SK-N-SH (cell line): ENCODE data around the gene SLC4A8. TPM values are rescaled to one million over a fixed set of nuclear protein-coding genes. Genes with fewer than 3 reads are reported as not detected.

Source experiments
- CTCF ChIA-PET: fragments of 300-600, 350-600 bp; formaldehyde crosslinking; extraction: SDS; loops from one replicate; lab custom pipeline; 2021; lab: Yijun Ruan, JAX
- POLR2A ChIA-PET: fragments of 350-600 bp; sonication (Branson Sonifier 250); formaldehyde crosslinking; extraction: SDS; loops from one replicate; lab custom pipeline; 2020; ENCODE audit warnings: antibody characterized with exemption, inconsistent platforms; lab: Yijun Ruan, JAX
- DNase-seq: peaks from one replicate; pipeline ENCODE4 v3.0.0; 2012
- H2AFZ ChIP-seq: fragments of 200-600 bp; sonication (generic); 2 replicates; pipeline ENCODE4 v1.8.1; 2016; ENCODE audit warnings: antibody characterized with exemption, mild to moderate bottlenecking, low read depth
- H3F3A ChIP-seq: fragments of 200-600 bp; sonication (generic); replicated peaks from 2 replicates; pipeline ENCODE3; 2016; ENCODE audit warnings: antibody characterized with exemption, mild to moderate bottlenecking; ENCODE audit not compliant: insufficient read depth
- H3K27ac ChIP-seq, 2 experiments: fragments of 200-500 bp in 1 of 2; fragments of 200-600 bp in 1 of 2; sonication (Bioruptor generic) in 1 of 2; sonication (generic), shearing (Covaris generic) in 1 of 2; 2 replicates each; pipeline versions ENCODE4 v1.5.1 to v1.6.1; 2014 to 2016; ENCODE audit warnings: low read depth in 2 of 2, inconsistent platforms in 1 of 2, low read length in 1 of 2, mild to moderate bottlenecking in 1 of 2, mixed read lengths in 1 of 2
- H3K27me3 ChIP-seq: fragments of 200-600 bp; sonication (generic), shearing (Covaris generic); 2 replicates; pipeline ENCODE4 v1.6.1; 2016; ENCODE audit warnings: mixed run types; ENCODE audit not compliant: insufficient read depth
- H3K36me3 ChIP-seq, 2 experiments: fragments of 200-500 bp in 1 of 2; fragments of 200-600 bp in 1 of 2; sonication (Bioruptor generic) in 1 of 2; sonication (generic) in 1 of 2; replicated peaks in 1 of 2; 2 replicates each; pipeline versions ENCODE3 to v1.5.1; 2014 to 2016; ENCODE audit warnings: low read length in 1 of 2, mild to moderate bottlenecking in 1 of 2; ENCODE audit not compliant: insufficient read depth in 2 of 2, control insufficient read depth in 1 of 2
- H3K4me1 ChIP-seq, 2 experiments: fragments of 200-500 bp in 1 of 2; fragments of 200-600 bp in 1 of 2; sonication (Bioruptor generic) in 1 of 2; sonication (generic), shearing (Covaris generic) in 1 of 2; 2 replicates each; pipeline versions ENCODE4 v1.5.1 to v1.6.1; 2014 to 2016; ENCODE audit warnings: low read depth in 1 of 2, low read length in 1 of 2, mixed run types in 1 of 2; ENCODE audit not compliant: insufficient read depth in 2 of 2, control insufficient read depth in 1 of 2
- H3K4me2 ChIP-seq: fragments of 200-600 bp; sonication (generic), shearing (Covaris generic); 2 replicates; pipeline ENCODE4 v1.6.1; 2017; ENCODE audit warnings: mixed run types
- H3K4me3 ChIP-seq, 2 experiments: fragments of 200-500 bp in 1 of 2; fragments of 200-600 bp in 1 of 2; sonication (Bioruptor generic) in 1 of 2; sonication (generic), shearing (Covaris generic) in 1 of 2; 2 replicates each; pipeline versions ENCODE4 v1.5.1 to v1.8.1; 2014 to 2016; ENCODE audit warnings: low read depth in 2 of 2, inconsistent platforms in 1 of 2, low read length in 1 of 2, mild to moderate bottlenecking in 1 of 2, mixed read lengths in 1 of 2, moderate library complexity in 1 of 2
- H3K79me2 ChIP-seq: fragments of 200-600 bp; sonication (generic); 2 replicates; pipeline ENCODE4 v1.8.1; 2017; ENCODE audit warnings: mild to moderate bottlenecking; ENCODE audit not compliant: insufficient read depth
- H3K9ac ChIP-seq: fragments of 200-600 bp; sonication (generic); 2 replicates; pipeline ENCODE4 v1.6.1; 2017; ENCODE audit warnings: mixed run types
- H3K9me2 ChIP-seq: fragments of 200-600 bp; sonication (generic); 2 replicates; pipeline ENCODE4 v1.6.1; 2017; ENCODE audit warnings: mixed run types
- H3K9me3 ChIP-seq: fragments of 200-600 bp; sonication (generic); 2 replicates; pipeline ENCODE4 v1.6.1; 2017; ENCODE audit warnings: mixed run types, mild to moderate bottlenecking, moderate library complexity
- H4K20me1 ChIP-seq: fragments of 200-600 bp; sonication (generic); 2 replicates; pipeline ENCODE4 v1.6.1; 2017; ENCODE audit warnings: mild to moderate bottlenecking, mixed run types; ENCODE audit not compliant: insufficient read depth
- CHD2 ChIP-seq: fragments of 150-350 bp; IDR thresholded peaks from 2 replicates; pipeline ENCODE4 v1.6.1; 2018; ENCODE audit warnings: low read length; ENCODE audit not compliant: partially characterized antibody
- ELF1 ChIP-seq: IDR thresholded peaks from 2 replicates; pipeline ENCODE4 v1.4.0; 2012
- EP300 ChIP-seq, 2 experiments: IDR thresholded peaks; 2 replicates each; pipeline versions ENCODE4 v1.4.0 to v1.6.1; 2012; ENCODE audit warnings: borderline replicate concordance in 1 of 2, low read depth in 1 of 2, low read length in 1 of 2
- FOSL2 ChIP-seq: IDR thresholded peaks from 2 replicates; pipeline ENCODE4 v1.4.0; 2012; ENCODE audit warnings: low read depth, mild to moderate bottlenecking, moderate library complexity, borderline replicate concordance
- GABPA ChIP-seq: IDR thresholded peaks from 2 replicates; pipeline ENCODE4 v1.4.0; 2012; ENCODE audit warnings: low read depth, mild to moderate bottlenecking
- JUND ChIP-seq: IDR thresholded peaks from 2 replicates; pipeline ENCODE4 v1.4.0; 2012
- MEF2A ChIP-seq: IDR thresholded peaks from 2 replicates; pipeline ENCODE4 v1.4.0; 2012; ENCODE audit warnings: low read depth, borderline replicate concordance
- NRF1 ChIP-seq: IDR thresholded peaks from 2 replicates; pipeline ENCODE4 v1.6.1; 2012; ENCODE audit warnings: low read depth, mild to moderate bottlenecking, low read length
- REST ChIP-seq: IDR thresholded peaks from 2 replicates; pipeline ENCODE4 v1.6.1; 2012; ENCODE audit warnings: mild to moderate bottlenecking, low read depth, low read length, moderate library complexity
- SIN3A ChIP-seq: IDR thresholded peaks from 2 replicates; pipeline ENCODE4 v1.6.1; 2012; ENCODE audit warnings: low read depth, mild to moderate bottlenecking, low read length, moderate library complexity, borderline replicate concordance
- TAF1 ChIP-seq: IDR thresholded peaks from 2 replicates; pipeline ENCODE4 v1.6.1; 2012; ENCODE audit warnings: low read depth, mild to moderate bottlenecking, low read length, moderate library complexity, borderline replicate concordance
- TCF12 ChIP-seq: IDR thresholded peaks from 2 replicates; pipeline ENCODE4 v1.4.0; 2012
- TEAD4 ChIP-seq: IDR thresholded peaks from 2 replicates; pipeline ENCODE4 v1.4.0; 2012; ENCODE audit warnings: mild to moderate bottlenecking, borderline replicate concordance; ENCODE audit not compliant: insufficient read depth
- YY1 ChIP-seq: IDR thresholded peaks from 2 replicates; pipeline ENCODE4 v1.4.0; 2012; ENCODE audit warnings: low read depth, mild to moderate bottlenecking
- WGBS: methylation state at CpG from one replicate; pipeline ENCODE4 v1.1.6; 2017; ENCODE audit warnings: low lambda C conversion rate; 5-methylcytosine and 5-hydroxymethylcytosine counted together
- polyA plus RNA-seq, 3 experiments: library from polyadenylated mRNA; depleted of rRNA; stranded (reverse); fragments of >200 nt; gene quantifications; 2 replicates each; pipeline ENCODE4 v1.2.3, GENCODE V29; 2012
- TF ChIP-seq, protein P1 (sequence below): IDR thresholded peaks from 2 replicates; pipeline ENCODE4 v1.4.0; 2012; ENCODE audit warnings: low read depth, borderline replicate concordance
- TF ChIP-seq, protein P2 (sequence below): fragments of 150-350 bp; IDR thresholded peaks from 2 replicates; pipeline ENCODE4 v1.6.1; 2016; ENCODE audit warnings: mild to moderate bottlenecking, low read depth, low read length
- TF ChIP-seq, protein P3 (sequence below): fragments of 150-350 bp; IDR thresholded peaks from 2 replicates; pipeline ENCODE4 v1.6.1; 2017; ENCODE audit warnings: antibody characterized with exemption, low read length, low read depth, borderline replicate concordance
- TF ChIP-seq, protein P4 (sequence below): fragments of 200-600 bp; sonication (generic); IDR thresholded peaks from 2 replicates; pipeline ENCODE4 v1.6.1; 2017; ENCODE audit warnings: antibody characterized with exemption, mild to moderate bottlenecking, moderate library complexity

Gene SLC4A8
- polyA plus RNA-seq, 1 of the 3 experiments (the other 2 are of a cell fraction) = 5.2 TPM

DNA sequence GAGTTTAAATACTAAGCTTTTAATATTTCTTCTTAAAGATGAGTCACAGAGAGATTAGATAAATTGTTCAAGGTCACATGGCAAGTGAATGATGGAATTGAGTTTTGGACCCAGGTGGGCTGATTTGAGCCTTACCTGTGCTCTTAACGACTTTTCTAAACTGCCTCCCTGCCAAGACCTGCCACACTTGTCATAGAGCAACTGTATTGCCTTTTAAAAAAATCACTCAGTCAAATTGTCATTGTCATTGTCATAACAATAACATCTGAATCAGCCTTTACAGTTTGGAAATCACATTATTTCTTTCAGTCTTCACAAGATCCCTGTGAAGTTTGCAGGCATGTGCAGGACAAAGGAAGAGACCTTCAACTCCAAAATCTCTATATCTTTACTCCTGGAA lies 25.7 kb downstream of the SLC4A8 start:
- Histone ChIP-seq H3F3A (no peaks in the 10 kb centered on the region), H3K9me2 (no peaks in the 10 kb centered on the region), H3K27me3 (no peaks in the 10 kb centered on the region), H3K36me3 (peaks cover 0 to 6% of the 10 kb centered on the region in 2 experiments), H3K9ac (no peak overlapping the region), H4K20me1 (no peaks in the 10 kb centered on the region), H2AFZ (no peak overlapping the region), H3K4me3 (no peak overlapping the region), H3K79me2 (no peaks in the 10 kb centered on the region), H3K27ac (no peak overlapping the region), H3K9me3 (no peaks in the 10 kb centered on the region), H3K4me2 (no peak overlapping the region), H3K4me1 (no peaks in the 10 kb centered on the region)
- no peak for TF ChIP-seq EP300 (IDR thresholded peaks at IDR 0.05; ENCODE audit: borderline replicate concordance in 1 of 2, low read depth in 1 of 2, low read length in 1 of 2)
- no peak for TF ChIP-seq MEF2A
- TF ChIP-seq, protein P1, sequence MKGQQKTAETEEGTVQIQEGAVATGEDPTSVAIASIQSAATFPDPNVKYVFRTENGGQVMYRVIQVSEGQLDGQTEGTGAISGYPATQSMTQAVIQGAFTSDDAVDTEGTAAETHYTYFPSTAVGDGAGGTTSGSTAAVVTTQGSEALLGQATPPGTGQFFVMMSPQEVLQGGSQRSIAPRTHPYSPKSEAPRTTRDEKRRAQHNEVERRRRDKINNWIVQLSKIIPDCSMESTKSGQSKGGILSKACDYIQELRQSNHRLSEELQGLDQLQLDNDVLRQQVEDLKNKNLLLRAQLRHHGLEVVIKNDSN = no peak
- no peak for TF ChIP-seq YY1
- TF ChIP-seq, protein P2, sequence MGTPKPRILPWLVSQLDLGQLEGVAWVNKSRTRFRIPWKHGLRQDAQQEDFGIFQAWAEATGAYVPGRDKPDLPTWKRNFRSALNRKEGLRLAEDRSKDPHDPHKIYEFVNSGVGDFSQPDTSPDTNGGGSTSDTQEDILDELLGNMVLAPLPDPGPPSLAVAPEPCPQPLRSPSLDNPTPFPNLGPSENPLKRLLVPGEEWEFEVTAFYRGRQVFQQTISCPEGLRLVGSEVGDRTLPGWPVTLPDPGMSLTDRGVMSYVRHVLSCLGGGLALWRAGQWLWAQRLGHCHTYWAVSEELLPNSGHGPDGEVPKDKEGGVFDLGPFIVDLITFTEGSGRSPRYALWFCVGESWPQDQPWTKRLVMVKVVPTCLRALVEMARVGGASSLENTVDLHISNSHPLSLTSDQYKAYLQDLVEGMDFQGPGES = no peak
- no peak for TF ChIP-seq GABPA
- TF ChIP-seq FOSL2 = no peak
- TF ChIP-seq, protein P3, sequence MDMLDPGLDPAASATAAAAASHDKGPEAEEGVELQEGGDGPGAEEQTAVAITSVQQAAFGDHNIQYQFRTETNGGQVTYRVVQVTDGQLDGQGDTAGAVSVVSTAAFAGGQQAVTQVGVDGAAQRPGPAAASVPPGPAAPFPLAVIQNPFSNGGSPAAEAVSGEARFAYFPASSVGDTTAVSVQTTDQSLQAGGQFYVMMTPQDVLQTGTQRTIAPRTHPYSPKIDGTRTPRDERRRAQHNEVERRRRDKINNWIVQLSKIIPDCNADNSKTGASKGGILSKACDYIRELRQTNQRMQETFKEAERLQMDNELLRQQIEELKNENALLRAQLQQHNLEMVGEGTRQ = no peak
- no peak for TF ChIP-seq TEAD4
- TF ChIP-seq, protein P4, sequence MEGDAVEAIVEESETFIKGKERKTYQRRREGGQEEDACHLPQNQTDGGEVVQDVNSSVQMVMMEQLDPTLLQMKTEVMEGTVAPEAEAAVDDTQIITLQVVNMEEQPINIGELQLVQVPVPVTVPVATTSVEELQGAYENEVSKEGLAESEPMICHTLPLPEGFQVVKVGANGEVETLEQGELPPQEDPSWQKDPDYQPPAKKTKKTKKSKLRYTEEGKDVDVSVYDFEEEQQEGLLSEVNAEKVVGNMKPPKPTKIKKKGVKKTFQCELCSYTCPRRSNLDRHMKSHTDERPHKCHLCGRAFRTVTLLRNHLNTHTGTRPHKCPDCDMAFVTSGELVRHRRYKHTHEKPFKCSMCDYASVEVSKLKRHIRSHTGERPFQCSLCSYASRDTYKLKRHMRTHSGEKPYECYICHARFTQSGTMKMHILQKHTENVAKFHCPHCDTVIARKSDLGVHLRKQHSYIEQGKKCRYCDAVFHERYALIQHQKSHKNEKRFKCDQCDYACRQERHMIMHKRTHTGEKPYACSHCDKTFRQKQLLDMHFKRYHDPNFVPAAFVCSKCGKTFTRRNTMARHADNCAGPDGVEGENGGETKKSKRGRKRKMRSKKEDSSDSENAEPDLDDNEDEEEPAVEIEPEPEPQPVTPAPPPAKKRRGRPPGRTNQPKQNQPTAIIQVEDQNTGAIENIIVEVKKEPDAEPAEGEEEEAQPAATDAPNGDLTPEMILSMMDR = no peak
- ChIA-PET CTCF (interaction anchor here (2.7 kb wide), 1 partner anchor 19 kb away, joined by 7 read pairs; no protein-coding TSS in a partner anchor), POLR2A (no interaction called here)
- 80% methylated on average over 1 of the region's 1 CpG for WGBS
- DNase-seq = no peak

DNA sequence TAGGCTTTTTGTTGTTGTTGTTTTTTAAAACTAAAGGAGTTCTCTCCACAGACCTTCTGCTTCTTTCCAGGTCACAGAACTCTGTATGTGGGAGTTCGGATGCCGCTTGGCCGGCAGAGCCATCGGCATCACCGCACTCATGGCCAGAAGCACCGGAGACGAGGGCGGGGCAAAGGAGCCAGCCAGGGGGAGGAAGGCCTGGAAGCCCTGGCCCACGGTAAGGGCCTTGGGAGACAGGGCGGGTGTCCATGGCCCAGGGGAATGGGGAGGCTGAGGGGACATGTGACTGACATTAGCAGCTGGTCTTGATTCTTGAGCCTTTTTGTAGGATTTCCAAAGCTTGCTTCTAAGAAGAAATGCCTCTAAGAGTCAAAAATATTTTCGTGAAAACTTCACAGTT lies 26.2 kb downstream of the SLC4A8 start:
- Histone ChIP-seq H2AFZ (no peak overlapping the region), H3K27ac (no peak overlapping the region), H3K4me3 (no peak overlapping the region), H3K9ac (no peak overlapping the region), H3K27me3 (no peaks in the 10 kb centered on the region), H3K4me1 (no peaks in the 10 kb centered on the region), H3F3A (no peaks in the 10 kb centered on the region), H4K20me1 (no peaks in the 10 kb centered on the region), H3K9me3 (no peaks in the 10 kb centered on the region), H3K36me3 (peaks cover 0 to 6% of the 10 kb centered on the region in 2 experiments), H3K4me2 (no peak overlapping the region), H3K79me2 (no peaks in the 10 kb centered on the region), H3K9me2 (no peaks in the 10 kb centered on the region)
- no peak for DNase-seq
- ChIA-PET POLR2A (no interaction called here), CTCF (interaction anchor here (2.7 kb wide), 1 partner anchor 18 kb away, joined by 7 read pairs; no protein-coding TSS in a partner anchor)
- 94% methylated on average over 11 of the region's 11 CpGs for WGBS
- TF ChIP-seq NRF1 (no peak), ELF1 (no peak), JUND (no peak), REST (no peak), CHD2 (no peak), SIN3A (no peak), TCF12 (no peak), TAF1 (no peak)
- TF ChIP-seq, protein P4 = no peak
